ENCODE data around the gene USP44.

DNA sequence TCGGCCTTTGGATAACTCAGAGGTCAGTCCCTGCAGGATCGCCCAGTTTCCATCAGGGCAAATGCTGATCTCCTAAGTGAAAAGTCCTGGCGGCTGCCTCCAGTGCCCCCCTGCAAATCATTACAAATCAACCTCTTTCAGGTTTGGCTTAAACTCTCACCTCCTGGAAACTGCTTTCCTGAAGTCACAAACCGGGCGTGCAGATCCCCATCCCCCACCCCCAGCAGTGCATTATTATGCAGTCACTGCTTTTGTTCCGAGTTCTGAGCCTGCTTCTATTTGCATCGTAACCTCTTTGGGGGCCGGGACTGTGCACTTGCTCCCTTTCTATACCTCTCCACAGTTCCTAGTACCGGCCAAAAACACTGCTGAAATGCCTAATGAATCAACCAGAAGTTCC lies at the start of gene USP44:
- TF ChIP-seq POLR2AphosphoS5 (IDR thresholded peaks at IDR 0.05) (no peak), EP300 (IDR thresholded peaks at IDR 0.05) (no peak)
- TF ChIP-seq, protein P1, sequence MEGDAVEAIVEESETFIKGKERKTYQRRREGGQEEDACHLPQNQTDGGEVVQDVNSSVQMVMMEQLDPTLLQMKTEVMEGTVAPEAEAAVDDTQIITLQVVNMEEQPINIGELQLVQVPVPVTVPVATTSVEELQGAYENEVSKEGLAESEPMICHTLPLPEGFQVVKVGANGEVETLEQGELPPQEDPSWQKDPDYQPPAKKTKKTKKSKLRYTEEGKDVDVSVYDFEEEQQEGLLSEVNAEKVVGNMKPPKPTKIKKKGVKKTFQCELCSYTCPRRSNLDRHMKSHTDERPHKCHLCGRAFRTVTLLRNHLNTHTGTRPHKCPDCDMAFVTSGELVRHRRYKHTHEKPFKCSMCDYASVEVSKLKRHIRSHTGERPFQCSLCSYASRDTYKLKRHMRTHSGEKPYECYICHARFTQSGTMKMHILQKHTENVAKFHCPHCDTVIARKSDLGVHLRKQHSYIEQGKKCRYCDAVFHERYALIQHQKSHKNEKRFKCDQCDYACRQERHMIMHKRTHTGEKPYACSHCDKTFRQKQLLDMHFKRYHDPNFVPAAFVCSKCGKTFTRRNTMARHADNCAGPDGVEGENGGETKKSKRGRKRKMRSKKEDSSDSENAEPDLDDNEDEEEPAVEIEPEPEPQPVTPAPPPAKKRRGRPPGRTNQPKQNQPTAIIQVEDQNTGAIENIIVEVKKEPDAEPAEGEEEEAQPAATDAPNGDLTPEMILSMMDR (IDR thresholded peaks at IDR 0.05) = no peak

All from esophagus muscularis mucosa (tissue), 4 donors.